HG03039 (cell line): ENCODE measurements around the gene MYO1C.

ENCODE experiments used
- ATAC-seq: cut with Tn5 transposase; IDR thresholded peaks from one replicate; pipeline ENCODE4 v1.9.1; 2021; ENCODE audit warnings: mild to moderate bottlenecking, moderate library complexity; ENCODE audit not compliant: unreplicated experiment

MYO1C gene

GRCh38 chr17:1485423-1486376 lies 6.8 kb downstream of the MYO1C start:
- no peak for ATAC-seq

GRCh38 chr17:1484676-1485422 lies 7.6 kb downstream of the MYO1C start:
- peak; percentile 24 for ATAC-seq

GRCh38 chr17:1484060-1484535 lies 8.4 kb downstream of the MYO1C start:
- ATAC-seq, result no peak

- ATAC-seq, result no peak
These were observed 9.8 kb downstream of the MYO1C start for GRCh38 chr17:1482680-1483079.

- ATAC-seq, result no peak
These were observed 10.8 kb downstream of the MYO1C start for GRCh38 chr17:1481736-1482135.

- no peak for ATAC-seq
These were observed 11.6 kb downstream of the MYO1C start for GRCh38 chr17:1480747-1481465.

GRCh38 chr17:1478418-1478817 lies 14.1 kb downstream of the MYO1C start:
- ATAC-seq, result no peak

GRCh38 chr17:1475321-1475854 lies 17.1 kb downstream of the MYO1C start:
- no peak for ATAC-seq

GRCh38 chr17:1474402-1475189 lies 17.9 kb downstream of the MYO1C start:
- ATAC-seq, result no peak

GRCh38 chr17:1473841-1474240 lies 18.6 kb downstream of the MYO1C start:
- ATAC-seq, result no peak

- no peak for ATAC-seq
These were observed 19.3 kb downstream of the MYO1C start for GRCh38 chr17:1473170-1473569.

GRCh38 chr17:1471911-1472821 lies 20.3 kb downstream of the MYO1C start:
- ATAC-seq, result no peak

GRCh38 chr17:1471490-1471889 lies 21.0 kb downstream of the MYO1C start:
- ATAC-seq, result no peak

GRCh38 chr17:1470755-1471462 lies 21.6 kb downstream of the MYO1C start:
- no peak for ATAC-seq

GRCh38 chr17:1470071-1470754 lies 22.3 kb downstream of the MYO1C start:
- ATAC-seq, result no peak

- no peak for ATAC-seq
These were observed 23.1 kb downstream of the MYO1C start for GRCh38 chr17:1469231-1469852.

- ATAC-seq, result no peak
These were observed 24.5 kb downstream of the MYO1C start for GRCh38 chr17:1467898-1468492.
